ENCODE measurements around the gene METTL14.

Gene METTL14

GRCh38 chr4:118734491-118735205 is 49.5 kb downstream of the METTL14 start:
- DNase-seq (ENCODE audit: low spot score): no peak

- no peak for DNase-seq (ENCODE audit: low spot score)
Observed at GRCh38 chr4:118736900-118737299, 51.7 kb downstream of the METTL14 start.

GRCh38 chr4:118738090-118738489 is 52.9 kb downstream of the METTL14 start:
- no peak for DNase-seq (ENCODE audit: low spot score)

GRCh38 chr4:118739022-118739713 is 54.0 kb downstream of the METTL14 start:
- no peak for DNase-seq (ENCODE audit: low spot score)

- no peak for DNase-seq (ENCODE audit: low spot score)
Observed at GRCh38 chr4:118740869-118741268, 55.7 kb downstream of the METTL14 start.

- no peak for DNase-seq (ENCODE audit: low spot score)
Observed at GRCh38 chr4:118741301-118741855, 56.2 kb downstream of the METTL14 start.

GRCh38 chr4:118742050-118742449 is 56.9 kb downstream of the METTL14 start:
- DNase-seq (ENCODE audit: low spot score): no peak

GRCh38 chr4:118743867-118744266 is 58.7 kb downstream of the METTL14 start:
- DNase-seq (ENCODE audit: low spot score): no peak

- DNase-seq (ENCODE audit: low spot score): no peak
Observed at GRCh38 chr4:118745357-118745756, 60.2 kb downstream of the METTL14 start.

GRCh38 chr4:118746251-118746919 is 61.2 kb downstream of the METTL14 start:
- DNase-seq (ENCODE audit: low spot score): no peak

GRCh38 chr4:118749347-118749988 is 64.3 kb downstream of the METTL14 start:
- no peak for DNase-seq (ENCODE audit: low spot score)

GRCh38 chr4:118751629-118752323 is 66.6 kb downstream of the METTL14 start:
- no peak for DNase-seq (ENCODE audit: low spot score)

- DNase-seq (ENCODE audit: low spot score): no peak
Observed at GRCh38 chr4:118752551-118752950, 67.4 kb downstream of the METTL14 start.

- DNase-seq (ENCODE audit: low spot score): no peak
Observed at GRCh38 chr4:118753096-118753495, 67.9 kb downstream of the METTL14 start.

- DNase-seq (ENCODE audit: low spot score): no peak
Observed at GRCh38 chr4:118753685-118754084, 68.5 kb downstream of the METTL14 start.

GRCh38 chr4:118754890-118755289 is 69.7 kb downstream of the METTL14 start:
- no peak for DNase-seq (ENCODE audit: low spot score)

GRCh38 chr4:118755438-118756226 is 70.4 kb downstream of the METTL14 start:
- no peak for DNase-seq (ENCODE audit: low spot score)

- no peak for DNase-seq (ENCODE audit: low spot score)
Observed at GRCh38 chr4:118756429-118756828, 71.2 kb downstream of the METTL14 start.

GRCh38 chr4:118756958-118757357 is 71.8 kb downstream of the METTL14 start:
- no peak for DNase-seq (ENCODE audit: low spot score)

- no peak for DNase-seq (ENCODE audit: low spot score)
Observed at GRCh38 chr4:118757761-118758251, 72.6 kb downstream of the METTL14 start.

- DNase-seq (ENCODE audit: low spot score): no peak
Observed at GRCh38 chr4:118758293-118758692, 73.1 kb downstream of the METTL14 start.

All from globus pallidus (tissue), 1 donor.